Measurements from ENCODE around the gene STIMATE. TPM values are rescaled to one million over a fixed set of nuclear protein-coding genes. Genes with fewer than 3 reads are reported as not detected.

The STIMATE gene
- polyA plus RNA-seq, 3 donors = 8.9 to 49.9 (median 11.7) TPM

GRCh38 chr3:52841981-52842340 is 55.4 kb downstream of the STIMATE start:
- no peak overlapping the region for H2AFZ ChIP-seq (ENCODE audit: insufficient read depth, low read depth, low read length, poor library complexity, severe bottlenecking)
- TF ChIP-seq, protein P1, sequence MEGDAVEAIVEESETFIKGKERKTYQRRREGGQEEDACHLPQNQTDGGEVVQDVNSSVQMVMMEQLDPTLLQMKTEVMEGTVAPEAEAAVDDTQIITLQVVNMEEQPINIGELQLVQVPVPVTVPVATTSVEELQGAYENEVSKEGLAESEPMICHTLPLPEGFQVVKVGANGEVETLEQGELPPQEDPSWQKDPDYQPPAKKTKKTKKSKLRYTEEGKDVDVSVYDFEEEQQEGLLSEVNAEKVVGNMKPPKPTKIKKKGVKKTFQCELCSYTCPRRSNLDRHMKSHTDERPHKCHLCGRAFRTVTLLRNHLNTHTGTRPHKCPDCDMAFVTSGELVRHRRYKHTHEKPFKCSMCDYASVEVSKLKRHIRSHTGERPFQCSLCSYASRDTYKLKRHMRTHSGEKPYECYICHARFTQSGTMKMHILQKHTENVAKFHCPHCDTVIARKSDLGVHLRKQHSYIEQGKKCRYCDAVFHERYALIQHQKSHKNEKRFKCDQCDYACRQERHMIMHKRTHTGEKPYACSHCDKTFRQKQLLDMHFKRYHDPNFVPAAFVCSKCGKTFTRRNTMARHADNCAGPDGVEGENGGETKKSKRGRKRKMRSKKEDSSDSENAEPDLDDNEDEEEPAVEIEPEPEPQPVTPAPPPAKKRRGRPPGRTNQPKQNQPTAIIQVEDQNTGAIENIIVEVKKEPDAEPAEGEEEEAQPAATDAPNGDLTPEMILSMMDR (IDR thresholded peaks at IDR 0.05) = no peak
- no peaks in the 10 kb centered on the region for H3K27me3 ChIP-seq (ENCODE audit: control insufficient read depth in 2 of 2, insufficient read depth in 2 of 2, low read length in 2 of 2)
- no peak overlapping the region for H3K9ac ChIP-seq (ENCODE audit: insufficient read depth, low read length, poor library complexity, severe bottlenecking)
- peaks cover 0 to 2% (median 0%) of the 10 kb centered on the region in 3 donors for H3K27me3 Mint-ChIP-seq (ENCODE audit: low read depth in 3 of 3)
- H3K4me2 ChIP-seq (replicated peaks; ENCODE audit: extremely low read depth, low read length, poor library complexity, severe bottlenecking) = no peak overlapping the region
- DNase-seq = no peak
- H3K27ac ChIP-seq (ENCODE audit: low read depth in 1 of 2, low read length in 2 of 2) = no peak overlapping the region
- intact Hi-C loops (cut with micrococcal nuclease) = loop anchor here in 1 of 2 donors (10.0 kb wide), 1 partner anchor 233 kb away; no protein-coding TSS in a partner anchor
- WGBS (ENCODE audit: insufficient coverage) = 81% methylated on average over 6 of the region's 12 CpGs
- peaks cover 39% of the 10 kb centered on the region for H3K4me1 Mint-ChIP-seq
- peaks cover 0 to 2% (median 0%) of the 10 kb centered on the region in 7 donors for H3K9me3 Mint-ChIP-seq
- no peaks in the 10 kb centered on the region for H4K20me1 ChIP-seq (ENCODE audit: insufficient read depth, low read length)
- H3K36me3 Mint-ChIP-seq = peaks cover 59 to 84% of the 10 kb centered on the region in 2 donors
- H3K79me2 ChIP-seq (ENCODE audit: insufficient read depth, low read length) = no peaks in the 10 kb centered on the region
- no peaks in the 10 kb centered on the region for H3K9me3 ChIP-seq (replicated peaks in 1 of 2; ENCODE audit: control insufficient read depth in 1 of 2, insufficient read depth in 1 of 2, low read length in 2 of 2)
- H3K4me3 Mint-ChIP-seq = no peak overlapping the region
- H3K36me3 ChIP-seq (replicated peaks in 1 of 2; ENCODE audit: control insufficient read depth in 1 of 2, insufficient read depth in 2 of 2, low read length in 2 of 2) = peaks cover 53 to 81% of the 10 kb centered on the region in 2 donors
- no peak overlapping the region for H3K4me3 ChIP-seq (replicated peaks in 1 of 3; ENCODE audit: low read depth in 2 of 3, low read length in 3 of 3)
- H3K4me1 ChIP-seq (ENCODE audit: control insufficient read depth in 1 of 2, insufficient read depth in 2 of 2, low read length in 2 of 2) = peaks cover 33 to 36% of the 10 kb centered on the region in 2 donors
- peak overlapping the region in 1 of 7 donors; percentile 49 for H3K27ac Mint-ChIP-seq

DNA sequence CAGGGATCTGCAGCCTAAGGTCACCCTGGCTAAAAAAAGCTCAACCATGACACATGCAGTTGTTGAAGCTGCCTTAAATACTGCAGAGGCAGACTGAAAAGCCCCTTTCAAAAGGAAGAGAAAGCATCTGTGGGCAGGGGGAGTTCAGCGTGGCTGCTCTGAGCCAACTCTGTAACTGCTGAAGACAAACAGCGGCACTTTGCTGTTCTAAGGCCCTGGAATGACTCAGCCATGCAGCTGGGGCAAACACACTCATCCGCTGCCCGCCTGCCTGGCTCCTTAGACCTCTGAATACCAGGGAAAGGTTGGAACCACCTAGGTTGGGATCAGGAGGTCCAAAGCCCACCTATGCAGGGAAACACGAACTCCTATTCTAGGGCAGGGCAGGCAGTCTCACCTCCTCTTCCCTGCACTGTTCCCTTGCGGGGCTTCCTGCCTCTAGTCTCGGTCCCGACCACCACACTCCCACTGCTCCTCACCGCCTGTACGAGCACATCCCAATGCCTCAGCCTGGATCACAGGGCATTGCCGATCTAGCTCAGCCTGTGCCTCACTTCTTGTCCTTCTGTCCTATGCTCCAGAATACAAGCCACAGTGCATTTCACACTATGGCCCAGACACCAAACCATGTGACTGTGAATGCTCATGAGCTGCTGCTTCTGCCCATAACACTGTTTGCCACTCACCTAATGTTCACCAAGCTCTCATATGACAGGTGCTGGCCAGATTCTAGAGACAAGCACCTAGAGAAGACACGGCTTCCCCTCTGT is 56.0 kb downstream of the STIMATE start:
- peaks cover 0 to 2% (median 0%) of the 10 kb centered on the region in 7 donors for H3K9me3 Mint-ChIP-seq
- no peak overlapping the region for H2AFZ ChIP-seq (ENCODE audit: insufficient read depth, low read depth, low read length, poor library complexity, severe bottlenecking)
- H3K9me3 ChIP-seq (replicated peaks in 1 of 2; ENCODE audit: control insufficient read depth in 1 of 2, insufficient read depth in 1 of 2, low read length in 2 of 2) = no peaks in the 10 kb centered on the region
- no peak overlapping the region for H3K4me2 ChIP-seq (replicated peaks; ENCODE audit: extremely low read depth, low read length, poor library complexity, severe bottlenecking)
- no peak for DNase-seq
- no peaks in the 10 kb centered on the region for H3K79me2 ChIP-seq (ENCODE audit: insufficient read depth, low read length)
- peak overlapping the region in 2 of 7 donors; percentile 12 to 46 for H3K27ac Mint-ChIP-seq
- H3K4me1 Mint-ChIP-seq = peaks cover 35% of the 10 kb centered on the region
- peaks cover 54 to 81% of the 10 kb centered on the region in 2 donors for H3K36me3 ChIP-seq (replicated peaks in 1 of 2; ENCODE audit: control insufficient read depth in 1 of 2, insufficient read depth in 2 of 2, low read length in 2 of 2)
- no peak overlapping the region for H3K27ac ChIP-seq (ENCODE audit: low read depth in 1 of 2, low read length in 2 of 2)
- H3K9ac ChIP-seq (ENCODE audit: insufficient read depth, low read length, poor library complexity, severe bottlenecking) = no peak overlapping the region
- no peak overlapping the region for H3K4me3 Mint-ChIP-seq
- 98% methylated on average over 12 of the region's 12 CpGs for WGBS (ENCODE audit: insufficient coverage)
- H3K4me3 ChIP-seq (replicated peaks in 1 of 3; ENCODE audit: low read depth in 2 of 3, low read length in 3 of 3) = no peak overlapping the region
- TF ChIP-seq, protein P1 (IDR thresholded peaks at IDR 0.05) = no peak
- H3K4me1 ChIP-seq (ENCODE audit: control insufficient read depth in 1 of 2, insufficient read depth in 2 of 2, low read length in 2 of 2) = peaks cover 33 to 36% of the 10 kb centered on the region in 2 donors
- peaks cover 0 to 2% (median 0%) of the 10 kb centered on the region in 3 donors for H3K27me3 Mint-ChIP-seq (ENCODE audit: low read depth in 3 of 3)
- H3K27me3 ChIP-seq (ENCODE audit: control insufficient read depth in 2 of 2, insufficient read depth in 2 of 2, low read length in 2 of 2) = no peaks in the 10 kb centered on the region
- intact Hi-C loops (cut with micrococcal nuclease) = loop anchor here in 1 of 2 donors (10.0 kb wide), 1 partner anchor 233 kb away; no protein-coding TSS in a partner anchor
- peaks cover 64 to 84% of the 10 kb centered on the region in 2 donors for H3K36me3 Mint-ChIP-seq
- H4K20me1 ChIP-seq (ENCODE audit: insufficient read depth, low read length) = no peaks in the 10 kb centered on the region
